BE2C (cell line): ENCODE measurements around the gene TTC28.
A peak's percentile ranks its signal among the peaks of the same experiment; 100 is the strongest.

ENCODE experiments used
- DNase-seq: peaks from one replicate; pipeline ENCODE4 v3.0.0-alpha.2; 2020
- H3K27me3 ChIP-seq: fragments of 250-450 bp; sonication (Bioruptor Pico); 2 replicates; pipeline ENCODE4 v1.5.1; 2020; ENCODE audit warnings: mild to moderate bottlenecking
- H3K36me3 ChIP-seq: fragments of 250-450 bp; sonication (Bioruptor Pico); 2 replicates; pipeline ENCODE4 v1.5.1; 2020; ENCODE audit warnings: mild to moderate bottlenecking
- H3K4me1 ChIP-seq: fragments of 250-450 bp; sonication (Bioruptor Pico); 2 replicates; pipeline ENCODE4 v1.5.1; 2020
- H3K4me3 ChIP-seq: 2 replicates; pipeline ENCODE4 v1.5.1; 2011; ENCODE audit warnings: low read depth, low read length
- H3K9me3 ChIP-seq: fragments of 250-450 bp; sonication (Bioruptor Pico); 2 replicates; pipeline ENCODE4 v1.5.1; 2020
- CTCF ChIP-seq: IDR thresholded peaks from 2 replicates; pipeline ENCODE4 v1.5.1; 2012; ENCODE audit warnings: mild to moderate bottlenecking, low read depth, low read length

The TTC28 gene

GRCh38 chr22:27982630-27983180, 696.9 kb downstream of the TTC28 start:
- TF ChIP-seq CTCF: no peak
- Histone ChIP-seq H3K4me3 (no peak overlapping the region), H3K36me3 (peaks cover 22% of the 10 kb centered on the region), H3K27me3 (no peaks in the 10 kb centered on the region), H3K9me3 (no peaks in the 10 kb centered on the region), H3K4me1 (peaks cover 6% of the 10 kb centered on the region)
- DNase-seq: no peak

GRCh38 chr22:27982106-27982505, 697.5 kb downstream of the TTC28 start:
- Histone ChIP-seq H3K4me1 (peaks cover 6% of the 10 kb centered on the region), H3K4me3 (no peak overlapping the region), H3K36me3 (peaks cover 22% of the 10 kb centered on the region), H3K27me3 (no peaks in the 10 kb centered on the region), H3K9me3 (no peaks in the 10 kb centered on the region)
- TF ChIP-seq CTCF: no peak
- no peak for DNase-seq

GRCh38 chr22:27980424-27981148, 699.1 kb downstream of the TTC28 start:
- Histone ChIP-seq H3K27me3 (no peaks in the 10 kb centered on the region), H3K4me3 (no peak overlapping the region), H3K4me1 (peaks cover 6% of the 10 kb centered on the region), H3K36me3 (peaks cover 17% of the 10 kb centered on the region), H3K9me3 (no peaks in the 10 kb centered on the region)
- TF ChIP-seq CTCF: no peak
- peak; percentile 46 for DNase-seq

- no peaks in the 10 kb centered on the region for H3K9me3 ChIP-seq
- H3K4me3 ChIP-seq: no peak overlapping the region
- H3K36me3 ChIP-seq: peaks cover 17% of the 10 kb centered on the region
- DNase-seq: no peak
- no peaks in the 10 kb centered on the region for H3K27me3 ChIP-seq
- peaks cover 6% of the 10 kb centered on the region for H3K4me1 ChIP-seq
- TF ChIP-seq CTCF: no peak
Measured at GRCh38 chr22:27978802-27979201, 700.8 kb downstream of the TTC28 start.

GRCh38 chr22:27978317-27978716, 701.3 kb downstream of the TTC28 start:
- Histone ChIP-seq H3K27me3 (no peaks in the 10 kb centered on the region), H3K4me3 (no peak overlapping the region), H3K9me3 (no peaks in the 10 kb centered on the region), H3K36me3 (peaks cover 14% of the 10 kb centered on the region), H3K4me1 (peaks cover 9% of the 10 kb centered on the region)
- no peak for DNase-seq
- no peak for TF ChIP-seq CTCF

GRCh38 chr22:27976586-27976985, 703.1 kb downstream of the TTC28 start:
- no peak for DNase-seq
- H3K4me3 ChIP-seq: no peak overlapping the region
- no peaks in the 10 kb centered on the region; the same call in 1 of the 2 replicates for H3K36me3 ChIP-seq
- H3K9me3 ChIP-seq: no peaks in the 10 kb centered on the region
- no peaks in the 10 kb centered on the region for H3K27me3 ChIP-seq
- no peak for TF ChIP-seq CTCF
- peaks cover 10% of the 10 kb centered on the region for H3K4me1 ChIP-seq
